Effector CD4-positive, alpha-beta T cell (primary cell): ENCODE data around the gene BNIP3.

Experiments
- DNase-seq: peaks from one replicate; pipeline ENCODE4 v3.0.0-alpha.2; 2020

Gene BNIP3

DNA sequence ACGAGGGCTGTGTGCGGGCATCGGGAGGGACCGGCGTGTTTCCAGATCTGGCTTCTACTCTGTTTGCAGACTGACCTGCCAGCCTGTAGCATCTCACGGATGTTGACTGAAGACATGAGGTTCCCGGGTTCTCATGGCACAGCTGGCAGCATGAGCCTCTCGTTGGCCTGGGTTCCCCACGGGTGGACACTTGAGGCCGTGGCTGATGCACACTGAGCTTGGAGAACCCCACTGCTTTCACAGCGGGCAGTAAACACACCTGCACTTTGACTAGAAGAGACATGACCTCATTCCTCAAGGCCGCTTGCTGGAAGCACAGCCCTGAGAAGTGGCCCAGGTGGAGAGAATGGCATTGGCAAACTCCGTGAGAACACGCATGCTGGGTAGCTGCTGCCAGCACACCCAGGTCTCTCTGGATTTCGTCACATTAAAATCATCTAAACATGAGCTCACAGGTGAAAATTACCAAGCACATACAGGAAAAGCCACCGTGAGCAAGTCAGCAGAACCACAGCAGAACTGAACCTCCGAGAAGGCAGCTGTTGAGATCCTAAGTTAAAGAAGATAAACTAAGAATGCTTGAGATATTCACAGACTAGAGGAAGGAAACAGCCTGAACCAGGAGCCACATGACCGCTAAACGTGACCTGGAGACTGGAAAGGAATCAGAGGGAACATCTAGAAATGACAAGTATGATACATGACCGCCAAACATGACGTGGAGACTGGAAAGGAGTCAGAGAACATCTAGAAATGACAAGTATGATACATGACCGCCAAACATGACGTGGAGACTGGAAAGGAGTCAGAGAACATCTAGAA lies 32.5 kb downstream of the BNIP3 start:
- no peak for DNase-seq

DNA sequence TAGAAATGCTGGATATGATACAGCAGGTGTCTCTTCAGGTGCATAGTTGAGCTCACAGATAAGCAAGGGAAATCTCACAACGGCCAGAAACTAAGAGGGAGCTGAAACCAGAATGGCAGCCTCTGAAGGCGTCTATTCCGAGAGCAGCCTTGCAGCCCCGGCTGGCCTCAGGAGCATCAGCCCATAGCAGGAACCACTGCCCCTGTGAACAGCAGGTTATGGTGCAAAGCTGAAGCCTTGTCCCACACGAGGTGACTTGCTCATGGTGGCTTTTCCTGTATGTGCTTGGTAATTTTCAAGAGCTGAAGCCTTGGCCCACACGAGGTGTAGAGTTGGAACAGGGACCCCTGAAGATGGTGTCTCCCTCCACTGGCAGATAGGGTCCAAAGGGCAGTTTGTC lies 33.2 kb downstream of the BNIP3 start:
- no peak for DNase-seq

- no peak for DNase-seq
Observed at GRCh38 chr10:131947631-131948347, 33.9 kb downstream of the BNIP3 start.

- no peak for DNase-seq
Observed at GRCh38 chr10:131946880-131947279, 34.8 kb downstream of the BNIP3 start.

DNA sequence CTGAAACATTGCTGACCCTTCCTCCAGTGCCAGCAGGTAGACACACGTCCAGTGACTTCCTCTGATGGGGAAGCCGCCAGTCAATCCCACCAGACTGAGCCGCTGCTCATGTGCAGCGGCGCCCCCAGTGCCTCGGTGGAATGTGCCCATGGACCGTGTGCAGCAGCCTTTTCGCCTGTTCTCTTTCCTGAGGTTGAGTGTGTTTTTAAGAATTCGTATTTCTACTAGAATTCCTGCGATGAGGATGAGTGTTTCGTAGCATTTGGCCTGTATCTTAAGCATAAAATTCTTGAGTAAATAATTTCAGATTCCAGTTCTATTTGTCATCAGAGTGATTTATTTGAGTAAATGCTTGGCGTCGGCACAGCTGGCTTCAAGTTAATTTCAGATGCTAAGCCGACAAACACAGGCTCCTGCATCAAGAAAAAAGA lies 35.4 kb downstream of the BNIP3 start:
- no peak for DNase-seq

DNA sequence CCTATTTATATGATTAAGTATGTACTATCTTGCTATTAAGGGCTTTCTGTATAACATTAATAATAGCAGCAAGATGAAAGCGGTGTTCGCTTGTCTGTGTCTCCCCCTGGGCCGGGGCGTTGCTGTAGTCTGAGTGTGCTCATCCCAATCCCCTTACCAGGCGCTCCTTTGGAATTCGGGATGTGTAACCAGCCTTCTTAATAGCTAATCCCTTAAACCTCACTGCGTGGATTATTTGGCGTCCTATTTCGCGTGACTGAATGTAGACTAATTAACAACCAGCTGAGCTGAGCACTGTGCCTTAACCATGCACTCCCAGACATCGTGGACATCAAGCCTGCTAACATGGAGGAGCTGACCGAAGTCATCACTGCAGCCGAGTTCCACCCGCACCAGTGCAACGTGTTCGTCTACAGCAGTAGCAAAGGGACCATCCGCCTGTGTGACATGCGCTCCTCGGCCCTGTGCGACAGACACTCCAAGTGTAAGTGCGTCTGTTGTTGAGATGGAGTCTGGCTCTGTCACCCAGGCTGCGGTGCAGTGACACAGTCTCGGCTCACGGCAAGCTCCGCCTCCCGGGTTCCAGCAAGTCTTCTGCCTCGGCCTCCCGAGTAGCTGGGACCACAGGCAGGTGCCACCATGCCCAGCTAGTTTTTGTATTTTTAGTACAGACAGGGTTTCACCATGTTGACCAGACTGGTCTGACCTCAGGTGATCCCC lies 36.6 kb downstream of the BNIP3 start:
- DNase-seq = no peak

- DNase-seq = no peak
Observed at GRCh38 chr10:131944412-131944811, 37.3 kb downstream of the BNIP3 start.

DNA sequence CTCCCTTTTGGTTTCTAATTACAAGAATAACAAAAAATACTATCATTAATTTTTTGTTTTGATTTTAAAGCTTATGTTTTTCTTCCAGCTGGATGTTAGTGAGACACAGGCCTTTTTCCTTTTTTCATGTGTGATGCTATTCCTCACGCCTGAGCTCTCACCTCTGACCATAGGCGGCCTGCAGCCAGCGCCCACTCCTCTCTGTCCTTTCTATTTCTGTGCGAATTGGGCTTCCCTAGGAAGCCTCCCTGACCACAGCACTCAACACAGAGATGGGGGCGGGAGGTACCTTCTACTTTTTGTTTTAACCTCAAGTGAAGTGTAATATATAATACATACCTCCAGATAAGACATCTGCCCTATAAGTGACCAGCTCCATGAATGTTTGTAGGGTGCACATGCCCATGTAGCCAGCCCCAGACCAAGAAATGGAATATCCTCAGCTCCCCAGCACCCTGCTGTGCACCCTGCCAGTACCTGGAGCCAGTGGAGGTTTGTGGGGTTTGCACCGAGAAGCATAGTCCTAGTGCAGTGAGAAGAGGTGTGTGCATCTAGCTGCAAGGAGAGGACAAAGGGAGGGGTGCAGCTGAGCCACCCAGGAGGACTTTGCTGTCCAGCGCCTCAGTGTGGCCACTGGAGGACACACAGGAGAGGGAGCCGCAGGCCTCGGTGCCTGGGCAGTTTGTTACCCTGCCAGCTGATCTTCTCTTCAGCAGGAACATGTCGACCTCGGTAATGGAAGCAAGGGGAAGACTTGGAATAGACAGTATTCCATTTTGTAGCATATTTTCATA lies 38.5 kb downstream of the BNIP3 start:
- DNase-seq = no peak

GRCh38 chr10:131942455-131942854 lies 39.3 kb downstream of the BNIP3 start:
- DNase-seq = no peak

DNA sequence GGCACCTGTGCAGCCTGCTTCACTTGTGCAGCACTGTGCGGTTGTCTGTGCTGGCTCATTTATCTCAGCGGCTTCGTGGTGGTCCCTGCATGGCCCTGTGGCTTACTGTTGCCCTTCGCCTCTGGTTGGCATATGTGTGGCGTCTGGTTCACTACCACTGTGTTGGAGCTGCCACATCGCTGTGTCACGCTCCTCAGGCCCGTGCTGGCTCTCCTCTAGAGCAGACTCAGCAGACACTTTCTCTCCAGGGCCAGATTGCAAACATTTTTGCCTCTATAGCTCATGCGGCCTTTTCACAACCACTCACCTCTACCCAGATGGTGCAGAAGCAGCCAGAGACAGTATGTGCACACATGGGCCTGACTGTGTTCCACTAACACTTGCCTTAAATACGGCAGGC lies 43.0 kb downstream of the BNIP3 start:
- no peak for DNase-seq

DNA sequence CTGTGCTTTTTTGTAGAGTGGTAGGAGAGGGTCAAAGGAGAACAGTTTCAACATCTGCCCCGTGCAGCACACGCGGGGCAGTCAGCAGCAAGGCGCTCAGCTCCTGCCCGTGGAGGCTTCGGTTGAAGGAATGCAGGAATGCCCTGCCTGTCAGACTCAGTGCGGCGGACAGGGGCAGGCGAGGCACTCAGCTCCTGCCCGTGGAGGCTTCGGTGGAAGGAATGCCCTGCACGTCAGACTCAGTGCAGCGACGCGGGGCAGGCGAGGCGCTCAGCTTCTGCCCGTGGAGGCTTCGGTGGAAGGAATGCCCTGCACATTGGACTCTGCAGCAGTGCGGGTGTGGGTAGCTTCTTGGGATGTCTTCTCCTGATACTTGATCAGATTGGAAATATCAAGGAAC lies 43.9 kb downstream of the BNIP3 start:
- DNase-seq = no peak

- DNase-seq = no peak
Observed at GRCh38 chr10:131936736-131937135, 45.0 kb downstream of the BNIP3 start.

DNA sequence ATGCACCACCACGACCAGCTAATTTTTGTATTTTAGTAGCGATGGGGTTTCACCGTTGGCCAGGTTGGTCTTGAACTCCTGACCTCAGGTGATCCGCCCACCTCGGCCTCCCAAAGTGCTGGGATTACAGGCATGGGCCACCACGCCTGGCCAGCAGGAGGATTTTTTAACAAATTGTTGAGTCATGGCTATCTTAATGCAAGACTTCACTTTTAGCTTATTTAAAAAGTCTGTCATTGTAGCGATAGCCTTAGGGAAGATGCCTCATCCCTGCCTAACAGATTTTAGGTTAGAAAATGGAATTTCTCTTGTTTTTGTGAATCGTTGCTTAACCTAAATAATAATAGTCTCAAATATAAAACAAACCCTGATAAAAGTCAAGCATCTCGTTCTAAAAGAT lies 45.4 kb downstream of the BNIP3 start:
- no peak for DNase-seq

- DNase-seq = no peak
Observed at GRCh38 chr10:131935260-131935659, 46.5 kb downstream of the BNIP3 start.

DNA sequence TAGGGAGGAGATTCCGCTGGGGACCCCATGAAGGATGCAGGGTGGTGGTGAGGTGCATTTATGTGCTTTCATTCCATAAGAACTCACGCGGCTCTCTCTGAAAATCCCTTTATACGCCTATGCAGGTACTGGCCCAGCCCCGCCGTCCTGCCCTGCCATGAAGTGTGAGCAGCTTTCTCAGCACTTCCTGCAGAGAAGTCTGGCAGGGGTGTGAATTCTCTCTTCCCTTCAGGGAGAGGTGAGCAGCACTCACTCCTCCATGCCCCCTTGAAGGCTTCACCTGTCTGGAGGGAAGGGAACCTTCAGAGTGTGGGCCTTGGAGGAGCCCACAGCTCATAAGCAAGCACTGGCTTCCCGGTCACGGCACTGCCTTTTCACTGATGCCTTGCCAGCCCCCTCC lies 47.0 kb downstream of the BNIP3 start:
- DNase-seq = no peak

DNA sequence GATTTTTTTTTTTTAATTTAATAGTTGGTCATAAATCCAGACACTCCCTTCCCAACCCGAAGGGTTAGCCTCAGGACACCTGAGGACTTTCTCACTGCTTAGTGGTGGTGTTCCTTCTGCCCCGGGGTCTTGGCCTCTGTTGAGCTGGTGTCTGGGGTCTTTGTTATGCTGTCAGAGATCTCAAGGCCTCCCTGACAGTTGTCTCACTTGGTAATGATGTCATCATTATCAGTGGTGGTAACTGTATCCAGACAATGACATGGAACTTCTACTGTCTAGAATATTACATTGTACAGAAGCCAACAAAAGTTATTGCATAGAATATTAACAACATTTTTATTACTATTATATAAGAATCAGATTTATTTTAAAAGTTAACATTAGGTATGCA lies 48.0 kb downstream of the BNIP3 start:
- DNase-seq = no peak

- DNase-seq = no peak
Observed at GRCh38 chr10:131933016-131933695, 48.6 kb downstream of the BNIP3 start.

DNA sequence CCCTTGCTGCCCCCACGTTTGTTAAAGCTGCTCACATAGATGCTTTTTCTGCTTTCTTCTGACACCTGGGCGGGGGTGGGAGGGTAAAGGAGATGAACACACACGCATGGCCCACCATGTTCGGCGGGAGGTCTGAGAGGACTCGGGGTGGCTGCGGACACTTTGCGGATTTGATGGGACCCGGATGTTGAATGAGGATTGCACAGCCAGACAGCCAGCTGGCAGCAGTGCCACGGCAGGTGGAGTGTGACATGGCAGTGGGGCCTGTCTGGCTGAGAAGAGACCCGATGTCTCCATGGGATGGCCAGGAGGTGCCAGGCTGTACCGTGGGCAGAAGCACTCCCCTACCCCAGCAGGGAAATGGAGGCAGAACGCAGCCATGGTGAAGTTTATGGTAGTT lies 49.7 kb downstream of the BNIP3 start:
- DNase-seq = no peak

DNA sequence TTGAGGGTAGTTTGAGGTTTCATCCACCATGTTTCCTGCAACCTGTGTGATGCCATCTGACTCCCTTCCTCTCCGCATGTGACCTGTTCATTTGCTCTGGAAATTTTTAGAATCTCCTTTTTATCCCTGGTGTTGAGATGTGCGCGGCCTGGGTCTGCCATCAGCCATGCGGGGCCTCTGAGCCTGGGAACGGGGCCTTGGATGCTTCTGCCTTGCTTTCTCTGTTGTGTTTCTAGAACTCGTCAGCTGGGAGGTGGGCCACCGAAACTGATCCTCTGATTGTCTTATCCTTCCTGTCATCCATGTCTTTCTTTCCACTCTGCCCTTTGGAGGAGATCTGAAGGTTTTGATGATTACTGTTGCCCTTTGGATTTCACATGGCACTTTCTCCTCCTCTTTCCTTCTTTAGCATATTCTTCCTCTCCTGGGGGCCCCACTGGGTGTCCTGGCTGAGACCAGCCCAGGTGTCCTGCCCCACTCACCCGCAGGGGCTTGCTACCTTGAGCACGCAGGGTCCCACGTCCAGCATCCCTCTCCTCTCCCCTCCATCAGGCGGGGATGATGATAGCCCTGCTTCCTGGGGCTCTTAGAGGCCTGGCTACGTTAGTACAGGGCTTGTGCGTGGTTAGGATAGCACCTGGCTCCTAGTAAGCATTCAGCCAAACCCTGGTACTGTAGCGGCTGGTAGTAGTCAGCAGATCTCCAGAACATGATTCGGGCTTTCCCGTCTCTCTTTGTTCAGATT lies 51.0 kb downstream of the BNIP3 start:
- DNase-seq = no peak

- no peak for DNase-seq
Observed at GRCh38 chr10:131930150-131930549, 51.6 kb downstream of the BNIP3 start.

- no peak for DNase-seq
Observed at GRCh38 chr10:131929122-131929845, 52.4 kb downstream of the BNIP3 start.
